PC-9 (cell line): ENCODE measurements around the gene CAPS2. TPM values are rescaled to one million over a fixed set of nuclear protein-coding genes. Genes with fewer than 3 reads are reported as not detected.

ENCODE experiments used
- BruUV-seq: library from RNA; stranded (reverse); fragments of 400-500 nt; replicated peaks from 2 replicates; lab custom pipeline; 2021; lab: Mats Ljungman, UMichigan
- CTCF ChIA-PET: fragments of 300-600 bp; sonication (Branson Sonifier 250); formaldehyde crosslinking; loops from one replicate; lab custom pipeline; 2022; ENCODE audit warnings: antibody characterized with exemption; lab: Charles Lee
- POLR2A ChIA-PET: fragments of 300-600 bp; sonication (Branson Sonifier 250); formaldehyde crosslinking; loops from one replicate; lab custom pipeline; 2022; ENCODE audit warnings: antibody characterized with exemption; ENCODE audit not compliant: unreplicated experiment; lab: Charles Lee
- DNase-seq, 2 experiments: peaks; one replicate each; pipeline versions ENCODE4 v3.0.0 to v3.0.0-alpha.2; 2015 to 2022; ENCODE audit warnings: mixed read lengths in 1 of 2
- H2AFZ ChIP-seq: fragments of 200-600 bp; sonication (generic); 2 replicates; pipeline ENCODE4 v1.8.1; 2017; ENCODE audit warnings: antibody characterized with exemption
- H3F3A ChIP-seq: fragments of 200-600 bp; sonication (generic); 2 replicates; pipeline ENCODE4 v1.8.1; 2017; ENCODE audit warnings: antibody characterized with exemption, mild to moderate bottlenecking, low read depth; ENCODE audit not compliant: insufficient read depth
- H3K27ac ChIP-seq: fragments of 200-600 bp; sonication (generic); 2 replicates; pipeline ENCODE4 v1.6.1; 2016; ENCODE audit warnings: mixed run types
- H3K27me3 ChIP-seq: fragments of 200-600 bp; sonication (generic); 2 replicates; pipeline ENCODE4 v1.6.1; 2016; ENCODE audit warnings: low read depth, mixed run types; ENCODE audit not compliant: insufficient read depth
- H3K36me3 ChIP-seq: fragments of 200-600 bp; sonication (generic); 2 replicates; pipeline ENCODE4 v1.6.1; 2016; ENCODE audit warnings: low read depth, mixed run types
- H3K4me1 ChIP-seq: fragments of 200-600 bp; sonication (generic); replicated peaks from 2 replicates; pipeline ENCODE4 v1.6.1; 2016; ENCODE audit warnings: mixed run types; ENCODE audit not compliant: insufficient read depth
- H3K4me2 ChIP-seq: fragments of 200-600 bp; sonication (generic); 2 replicates; pipeline ENCODE4 v1.6.1; 2017; ENCODE audit warnings: mixed run types
- H3K4me3 ChIP-seq: fragments of 200-600 bp; sonication (generic); 2 replicates; pipeline ENCODE4 v1.6.1; 2016; ENCODE audit warnings: mixed run types
- H3K79me2 ChIP-seq: fragments of 200-600 bp; sonication (generic); 2 replicates; pipeline ENCODE4 v1.6.1; 2017; ENCODE audit warnings: low read depth, mixed run types
- H3K9me2 ChIP-seq: fragments of 200-600 bp; sonication (generic); 2 replicates; pipeline ENCODE4 v1.8.1; 2017; ENCODE audit warnings: mild to moderate bottlenecking; ENCODE audit not compliant: insufficient read depth
- H3K9me3 ChIP-seq: fragments of 200-600 bp; sonication (generic); 2 replicates; pipeline ENCODE4 v1.8.1; 2016; ENCODE audit warnings: low read depth; ENCODE audit not compliant: insufficient read depth
- H4K20me1 ChIP-seq: fragments of 200-600 bp; sonication (generic); 2 replicates; pipeline ENCODE4 v1.8.1; 2017; ENCODE audit not compliant: insufficient read depth
- CTCF ChIP-seq: fragments of 200-600 bp; sonication (generic); conservative IDR thresholded peaks from 2 replicates; pipeline ENCODE4 v1.6.1; 2017; ENCODE audit warnings: mixed run types, antibody characterized with exemption, mild to moderate bottlenecking, moderate library complexity
- EZH2 ChIP-seq: fragments of 200-600 bp; sonication (generic); IDR thresholded peaks from 2 replicates; pipeline ENCODE4 v1.8.0; 2017; ENCODE audit warnings: antibody characterized with exemption, low read depth
- intact Hi-C: fragments of 100-400 bp; cut with micrococcal nuclease; formaldehyde crosslinking; loops from one replicate; pipeline ENCODE4 v1.10.0; 2022; ENCODE audit not compliant: unreplicated experiment
- total RNA-seq: library from RNA; stranded (reverse); gene quantifications from 2 replicates; pipeline ENCODE4 v1.2.3, GENCODE V29; 2021

The CAPS2 gene
- total RNA-seq, 1 experiment from 2014 or later = 19.8 TPM

- H4K20me1 ChIP-seq = no peaks in the 10 kb centered on the region
These were observed 24.5 kb downstream of the CAPS2 start for GRCh38 chr12:75305412-75306332.

GRCh38 chr12:75302781-75303180, 27.3 kb downstream of the CAPS2 start:
- H3K27ac ChIP-seq = no peak overlapping the region
- H3K79me2 ChIP-seq = no peaks in the 10 kb centered on the region
- DNase-seq = no peak
- POLR2A ChIA-PET = no interaction called here
- intact Hi-C loops = no loop called here
- TF ChIP-seq CTCF (no peak), EZH2 (no peak)
- no peaks in the 10 kb centered on the region for H3F3A ChIP-seq
- no TSS peak for BruUV-seq
- CTCF ChIA-PET = no interaction called here
- H2AFZ ChIP-seq = no peak overlapping the region
- no peaks in the 10 kb centered on the region for H3K9me3 ChIP-seq
- no peak overlapping the region for H3K4me2 ChIP-seq
- no peak overlapping the region for H3K4me3 ChIP-seq
- no peaks in the 10 kb centered on the region for H3K4me1 ChIP-seq
- no peaks in the 10 kb centered on the region for H3K27me3 ChIP-seq
- H3K9me2 ChIP-seq = peaks cover 3% of the 10 kb centered on the region; the same call in 1 of the 2 replicates
- H4K20me1 ChIP-seq = no peaks in the 10 kb centered on the region
- no peaks in the 10 kb centered on the region for H3K36me3 ChIP-seq

More at GRCh38 chr12:75305412-75306332, 24.5 kb downstream of the CAPS2 start:
- Histone ChIP-seq H3F3A (no peaks in the 10 kb centered on the region), H3K9me2 (peaks cover 4% of the 10 kb centered on the region; the same call in 1 of the 2 replicates), H3K79me2 (no peaks in the 10 kb centered on the region), H3K27ac (no peak overlapping the region), H3K4me1 (no peaks in the 10 kb centered on the region), H3K4me3 (no peak overlapping the region), H2AFZ (no peak overlapping the region), H3K36me3 (no peaks in the 10 kb centered on the region), H3K4me2 (no peak overlapping the region), H3K9me3 (no peaks in the 10 kb centered on the region), H3K27me3 (no peaks in the 10 kb centered on the region)
- DNase-seq = no peak
- TF ChIP-seq EZH2 (no peak), CTCF (no peak)
- ChIA-PET CTCF (no interaction called here), POLR2A (no interaction called here)
- intact Hi-C loops = no loop called here
- BruUV-seq = no TSS peak

GRCh38 chr12:75302225-75302624, 27.9 kb downstream of the CAPS2 start:
- H3K9me2 ChIP-seq = peaks cover 3% of the 10 kb centered on the region; the same call in 1 of the 2 replicates
- no peaks in the 10 kb centered on the region for H3K9me3 ChIP-seq
- no peaks in the 10 kb centered on the region for H3K4me1 ChIP-seq
- DNase-seq = no peak
- no peak overlapping the region for H3K27ac ChIP-seq
- TF ChIP-seq EZH2 (no peak), CTCF (no peak)
- no peaks in the 10 kb centered on the region for H3K79me2 ChIP-seq
- H4K20me1 ChIP-seq = no peaks in the 10 kb centered on the region
- intact Hi-C loops = no loop called here
- CTCF ChIA-PET = no interaction called here
- no peak overlapping the region for H3K4me2 ChIP-seq
- no peak overlapping the region for H3K4me3 ChIP-seq
- POLR2A ChIA-PET = no interaction called here
- H3K36me3 ChIP-seq = no peaks in the 10 kb centered on the region
- H3F3A ChIP-seq = no peaks in the 10 kb centered on the region
- BruUV-seq = no TSS peak
- H2AFZ ChIP-seq = no peak overlapping the region
- H3K27me3 ChIP-seq = no peaks in the 10 kb centered on the region
